Transverse colon (tissue), 4 donors: ENCODE data around the gene CCR3.

ENCODE experiments used
- CTCF ChIP-seq, 5 experiments: fragments of 200-600 bp in 3 of 5; fragments of 450-650 bp in 2 of 5; sonication (generic) in 3 of 5; IDR thresholded peaks; 1 replicate in 2 of 5; 2 replicates in 3 of 5; pipeline ENCODE4 v1.5.1; 2016 to 2017; ENCODE audit warnings: antibody characterized with exemption in 5 of 5, inconsistent platforms in 3 of 5, mild to moderate bottlenecking in 2 of 5, moderate library complexity in 1 of 5
- POLR2A ChIP-seq: fragments of 450-650 bp; IDR thresholded peaks from one replicate; pipeline ENCODE4 v1.6.1; 2016; ENCODE audit warnings: antibody characterized with exemption, mild to moderate bottlenecking, moderate library complexity
- POLR2AphosphoS5 ChIP-seq, 3 donors: sonication (generic); formaldehyde crosslinking; IDR thresholded peaks; one replicate each; pipeline ENCODE4 v1.6.1; 2016; ENCODE audit warnings: antibody characterized with exemption in 3 of 3

- TF ChIP-seq CTCF (IDR thresholded peaks at IDR 0.05) (no peak), POLR2AphosphoS5 (IDR thresholded peaks at IDR 0.05) (no peak), POLR2A (no peak)
These were observed 30.2 kb upstream of the CCR3 start for GRCh38 chr3:46212101-46212500.
